GM12878 (cell line): ENCODE measurements around the gene MYO1C. TPM values are rescaled to one million over a fixed set of nuclear protein-coding genes. Genes with fewer than 3 reads are reported as not detected.

Source experiments
- BCL11A ChIP-seq: IDR thresholded peaks from 2 replicates; pipeline ENCODE4 v1.6.1; 2011; ENCODE audit warnings: low read depth, low read length
- CBFB ChIP-seq: IDR thresholded peaks from 2 replicates; pipeline ENCODE4 v1.6.1; 2016; ENCODE audit warnings: antibody characterized with exemption, low read depth
- CHD1 ChIP-seq: IDR thresholded peaks from 2 replicates; pipeline ENCODE4 v1.6.1; 2012; ENCODE audit warnings: low read depth, low read length, improper control_type of control experiment
- CUX1 ChIP-seq: IDR thresholded peaks from 2 replicates; pipeline ENCODE4 v1.6.1; 2012; ENCODE audit warnings: improper control_type of control experiment, low read depth, low read length; ENCODE audit not compliant: insufficient replicate concordance
- E4F1 ChIP-seq: fragments of 450-650 bp; IDR thresholded peaks from 2 replicates; pipeline ENCODE4 v1.6.1; 2018; ENCODE audit warnings: borderline replicate concordance, mild to moderate bottlenecking; ENCODE audit not compliant: partially characterized antibody
- FOXK2 ChIP-seq: fragments of 450-650 bp; IDR thresholded peaks from 2 replicates; pipeline ENCODE4 v1.6.1; 2017; ENCODE audit warnings: mild to moderate bottlenecking, moderate library complexity
- HCFC1 ChIP-seq: fragments of 150-350 bp; IDR thresholded peaks from 2 replicates; pipeline ENCODE4 v1.6.1; 2014; ENCODE audit warnings: low read length
- MYB ChIP-seq: fragments of 150-350 bp; IDR thresholded peaks from 2 replicates; pipeline ENCODE4 v1.6.1; 2014; ENCODE audit warnings: mild to moderate bottlenecking, low read depth, low read length, borderline replicate concordance
- NR2C1 ChIP-seq: fragments of 450-650 bp; IDR thresholded peaks from 2 replicates; pipeline ENCODE4 v1.6.1; 2017; ENCODE audit warnings: antibody characterized with exemption, mild to moderate bottlenecking, moderate library complexity
- NRF1 ChIP-seq: conservative IDR thresholded peaks from 2 replicates; pipeline ENCODE4 v1.6.1; 2011; ENCODE audit warnings: mild to moderate bottlenecking, low read depth, low read length, improper control_type of control experiment
- SP1 ChIP-seq: IDR thresholded peaks from one replicate; pipeline ENCODE4 v1.6.1; 2011; ENCODE audit warnings: low read depth, low read length
- SUPT20H ChIP-seq: IDR thresholded peaks from 2 replicates; pipeline ENCODE4 v1.6.1; 2011; ENCODE audit warnings: low read depth, mild to moderate bottlenecking, low read length, moderate library complexity, borderline replicate concordance; ENCODE audit not compliant: control insufficient read depth
- ZNF274 ChIP-seq: IDR thresholded peaks from one replicate; pipeline ENCODE4 v1.8.0; 2011; ENCODE audit not compliant: insufficient read length, insufficient read depth
- ZNF687 ChIP-seq: fragments of 450-650 bp; IDR thresholded peaks from 2 replicates; pipeline ENCODE4 v1.6.1; 2017; ENCODE audit warnings: mild to moderate bottlenecking, moderate library complexity
- ZSCAN29 ChIP-seq: fragments of 450-650 bp; IDR thresholded peaks from 2 replicates; pipeline ENCODE4 v1.6.1; 2017; ENCODE audit warnings: mild to moderate bottlenecking, moderate library complexity
- polyA plus RNA-seq, 11 experiments: library from polyadenylated mRNA; depleted of rRNA in 4 of 11; unstranded in 6 of 11; stranded (reverse) in 5 of 11; fragments of >200 nt; fragmentation: Nextera tagmentation in 4 of 11; fragmentation: Illumina TruSeq in 1 of 11; extraction: Ambion mirVana in 4 of 11; extraction: Trizol in 1 of 11; gene quantifications; 1 replicate in 1 of 11; 2 replicates in 10 of 11; pipeline versions ENCODE4 v1.2.1 to v1.2.3, GENCODE V29; 2011 to 2016; ENCODE audit warnings: inconsistent platforms in 2 of 11, missing spikeins in 2 of 11, low read depth in 1 of 11
- total RNA-seq, 4 experiments: library from RNA; depleted of rRNA in 3 of 4; stranded (reverse); fragments of >200 nt in 3 of 4; fragmentation: Illumina TruSeq in 1 of 4; extraction: Trizol in 1 of 4; gene quantifications; 2 replicates each; pipeline versions ENCODE4 v1.2.1 to v1.2.3, GENCODE V29; 2013 to 2021

MYO1C gene
- total and polyA plus RNA-seq, 10 of the 15 experiments (the other 5 are each of a cell fraction or from before 2014, with no cell fraction given), result 1.2 to 92.0 (median 36.6) TPM

GRCh38 chr17:1467258-1467657 is 25.2 kb downstream of the MYO1C start (continued):
- no peak for TF ChIP-seq ZNF687
- TF ChIP-seq HCFC1, result no peak
- TF ChIP-seq CUX1, result no peak
- TF ChIP-seq NRF1, result no peak
- no peak for TF ChIP-seq FOXK2
- TF ChIP-seq CBFB, result no peak
- TF ChIP-seq ZSCAN29, result no peak
- TF ChIP-seq SUPT20H, result no peak
- no peak for TF ChIP-seq SP1
- TF ChIP-seq E4F1, result no peak
- TF ChIP-seq CHD1, result no peak
- no peak for TF ChIP-seq BCL11A
- TF ChIP-seq MYB, result no peak
- TF ChIP-seq NR2C1, result no peak
- no peak for TF ChIP-seq ZNF274
